PC-9 (cell line): ENCODE results near the gene PROM1. TPM values are rescaled to one million over a fixed set of nuclear protein-coding genes. Genes with fewer than 3 reads are reported as not detected.

Source experiments
- BruUV-seq: library from RNA; stranded (reverse); fragments of 400-500 nt; replicated peaks from 2 replicates; lab custom pipeline; 2021; lab: Mats Ljungman, UMichigan
- CTCF ChIA-PET: fragments of 300-600 bp; sonication (Branson Sonifier 250); formaldehyde crosslinking; loops from one replicate; lab custom pipeline; 2022; ENCODE audit warnings: antibody characterized with exemption; lab: Charles Lee
- POLR2A ChIA-PET: fragments of 300-600 bp; sonication (Branson Sonifier 250); formaldehyde crosslinking; loops from one replicate; lab custom pipeline; 2022; ENCODE audit warnings: antibody characterized with exemption; ENCODE audit not compliant: unreplicated experiment; lab: Charles Lee
- DNase-seq, 2 experiments: peaks; one replicate each; pipeline versions ENCODE4 v3.0.0 to v3.0.0-alpha.2; 2015 to 2022; ENCODE audit warnings: mixed read lengths in 1 of 2
- H2AFZ ChIP-seq: fragments of 200-600 bp; sonication (generic); 2 replicates; pipeline ENCODE4 v1.8.1; 2017; ENCODE audit warnings: antibody characterized with exemption
- H3F3A ChIP-seq: fragments of 200-600 bp; sonication (generic); 2 replicates; pipeline ENCODE4 v1.8.1; 2017; ENCODE audit warnings: antibody characterized with exemption, mild to moderate bottlenecking, low read depth; ENCODE audit not compliant: insufficient read depth
- H3K27ac ChIP-seq: fragments of 200-600 bp; sonication (generic); 2 replicates; pipeline ENCODE4 v1.6.1; 2016; ENCODE audit warnings: mixed run types
- H3K27me3 ChIP-seq: fragments of 200-600 bp; sonication (generic); 2 replicates; pipeline ENCODE4 v1.6.1; 2016; ENCODE audit warnings: low read depth, mixed run types; ENCODE audit not compliant: insufficient read depth
- H3K36me3 ChIP-seq: fragments of 200-600 bp; sonication (generic); 2 replicates; pipeline ENCODE4 v1.6.1; 2016; ENCODE audit warnings: low read depth, mixed run types
- H3K4me1 ChIP-seq: fragments of 200-600 bp; sonication (generic); replicated peaks from 2 replicates; pipeline ENCODE4 v1.6.1; 2016; ENCODE audit warnings: mixed run types; ENCODE audit not compliant: insufficient read depth
- H3K4me2 ChIP-seq: fragments of 200-600 bp; sonication (generic); 2 replicates; pipeline ENCODE4 v1.6.1; 2017; ENCODE audit warnings: mixed run types
- H3K4me3 ChIP-seq: fragments of 200-600 bp; sonication (generic); 2 replicates; pipeline ENCODE4 v1.6.1; 2016; ENCODE audit warnings: mixed run types
- H3K79me2 ChIP-seq: fragments of 200-600 bp; sonication (generic); 2 replicates; pipeline ENCODE4 v1.6.1; 2017; ENCODE audit warnings: low read depth, mixed run types
- H3K9me2 ChIP-seq: fragments of 200-600 bp; sonication (generic); 2 replicates; pipeline ENCODE4 v1.8.1; 2017; ENCODE audit warnings: mild to moderate bottlenecking; ENCODE audit not compliant: insufficient read depth
- H3K9me3 ChIP-seq: fragments of 200-600 bp; sonication (generic); 2 replicates; pipeline ENCODE4 v1.8.1; 2016; ENCODE audit warnings: low read depth; ENCODE audit not compliant: insufficient read depth
- H4K20me1 ChIP-seq: fragments of 200-600 bp; sonication (generic); 2 replicates; pipeline ENCODE4 v1.8.1; 2017; ENCODE audit not compliant: insufficient read depth
- EZH2 ChIP-seq: fragments of 200-600 bp; sonication (generic); IDR thresholded peaks from 2 replicates; pipeline ENCODE4 v1.8.0; 2017; ENCODE audit warnings: antibody characterized with exemption, low read depth
- intact Hi-C: fragments of 100-400 bp; cut with micrococcal nuclease; formaldehyde crosslinking; loops from one replicate; pipeline ENCODE4 v1.10.0; 2022; ENCODE audit not compliant: unreplicated experiment
- total RNA-seq: library from RNA; stranded (reverse); gene quantifications from 2 replicates; pipeline ENCODE4 v1.2.3, GENCODE V29; 2021
- TF ChIP-seq, protein P1 (sequence below): fragments of 200-600 bp; sonication (generic); conservative IDR thresholded peaks from 2 replicates; pipeline ENCODE4 v1.6.1; 2017; ENCODE audit warnings: mixed run types, antibody characterized with exemption, mild to moderate bottlenecking, moderate library complexity

The PROM1 gene
- total RNA-seq, 1 experiment from 2014 or later = not detected

DNA sequence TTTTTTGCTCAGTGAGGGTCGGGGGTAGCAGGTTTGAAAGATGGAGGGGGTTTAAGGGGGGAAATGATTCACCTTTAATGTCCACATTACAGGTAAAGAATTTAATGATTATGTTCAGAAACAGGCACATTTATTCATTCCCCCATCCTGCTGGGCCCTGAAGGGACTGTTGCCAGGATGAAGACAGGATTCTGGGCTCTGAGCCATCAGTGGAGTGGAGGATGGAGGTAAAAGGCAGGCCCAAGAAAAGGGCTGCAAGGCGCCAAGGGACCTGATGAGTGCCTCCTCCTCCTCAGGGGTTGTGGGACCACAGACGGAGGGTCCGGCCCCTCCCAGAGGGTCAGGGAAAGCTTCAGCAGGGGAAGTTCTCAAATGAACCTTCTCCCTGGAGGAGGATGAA, 40.4 kb upstream of the PROM1 start:
- no peaks in the 10 kb centered on the region for H3K27me3 ChIP-seq
- no TSS peak for BruUV-seq
- H3K4me1 ChIP-seq = no peaks in the 10 kb centered on the region
- TF ChIP-seq EZH2 = no peak
- TF ChIP-seq, protein P1, sequence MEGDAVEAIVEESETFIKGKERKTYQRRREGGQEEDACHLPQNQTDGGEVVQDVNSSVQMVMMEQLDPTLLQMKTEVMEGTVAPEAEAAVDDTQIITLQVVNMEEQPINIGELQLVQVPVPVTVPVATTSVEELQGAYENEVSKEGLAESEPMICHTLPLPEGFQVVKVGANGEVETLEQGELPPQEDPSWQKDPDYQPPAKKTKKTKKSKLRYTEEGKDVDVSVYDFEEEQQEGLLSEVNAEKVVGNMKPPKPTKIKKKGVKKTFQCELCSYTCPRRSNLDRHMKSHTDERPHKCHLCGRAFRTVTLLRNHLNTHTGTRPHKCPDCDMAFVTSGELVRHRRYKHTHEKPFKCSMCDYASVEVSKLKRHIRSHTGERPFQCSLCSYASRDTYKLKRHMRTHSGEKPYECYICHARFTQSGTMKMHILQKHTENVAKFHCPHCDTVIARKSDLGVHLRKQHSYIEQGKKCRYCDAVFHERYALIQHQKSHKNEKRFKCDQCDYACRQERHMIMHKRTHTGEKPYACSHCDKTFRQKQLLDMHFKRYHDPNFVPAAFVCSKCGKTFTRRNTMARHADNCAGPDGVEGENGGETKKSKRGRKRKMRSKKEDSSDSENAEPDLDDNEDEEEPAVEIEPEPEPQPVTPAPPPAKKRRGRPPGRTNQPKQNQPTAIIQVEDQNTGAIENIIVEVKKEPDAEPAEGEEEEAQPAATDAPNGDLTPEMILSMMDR = no peak
- no peaks in the 10 kb centered on the region for H3K9me2 ChIP-seq
- H3K9me3 ChIP-seq = no peaks in the 10 kb centered on the region
- no peaks in the 10 kb centered on the region for H3K79me2 ChIP-seq
- intact Hi-C loops = no loop called here
- H3K36me3 ChIP-seq = no peaks in the 10 kb centered on the region
- H4K20me1 ChIP-seq = no peaks in the 10 kb centered on the region
- H3F3A ChIP-seq = no peaks in the 10 kb centered on the region
- CTCF ChIA-PET = no interaction called here
- H3K27ac ChIP-seq = no peak overlapping the region
- no peak for DNase-seq
- no peak overlapping the region for H2AFZ ChIP-seq
- POLR2A ChIA-PET = no interaction called here
- H3K4me2 ChIP-seq = no peak overlapping the region
- H3K4me3 ChIP-seq = no peak overlapping the region

DNA sequence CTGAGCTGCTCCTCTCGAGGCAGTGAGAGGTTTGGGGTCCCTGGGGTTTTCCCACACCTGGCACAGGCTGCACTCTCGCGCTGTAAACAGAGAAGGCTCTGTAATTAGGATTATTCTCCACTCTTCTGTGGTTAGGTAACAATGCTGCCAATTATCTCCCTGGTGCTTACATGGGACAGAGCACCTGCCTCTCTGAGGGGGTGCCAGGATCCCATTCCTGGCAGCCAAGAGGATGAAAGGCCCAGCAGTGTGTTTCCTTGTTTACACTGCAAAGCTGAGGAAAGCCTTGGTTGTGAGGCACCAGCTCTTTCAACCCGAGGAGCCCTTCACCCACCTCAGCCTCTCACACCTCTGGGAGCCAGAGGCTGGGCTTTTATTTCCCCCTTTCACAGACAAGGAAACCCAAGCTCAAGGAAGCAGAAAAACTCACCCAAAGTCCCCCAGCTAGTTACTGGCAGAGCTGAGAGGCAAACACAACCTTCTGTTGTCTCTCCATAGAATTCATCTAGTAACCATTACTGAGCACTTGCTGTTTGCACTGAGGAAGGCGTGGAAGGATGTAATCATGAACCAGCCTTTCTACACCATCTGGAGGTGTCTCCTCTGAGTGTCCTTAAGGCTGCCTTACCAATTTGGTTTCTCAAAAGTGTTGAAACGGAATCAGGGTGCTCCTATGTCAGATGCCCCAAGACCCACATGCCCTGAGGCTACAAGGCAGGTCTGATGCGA, 39.7 kb upstream of the PROM1 start:
- H3F3A ChIP-seq = no peaks in the 10 kb centered on the region
- POLR2A ChIA-PET = no interaction called here
- intact Hi-C loops = no loop called here
- no peak overlapping the region for H3K4me3 ChIP-seq
- H3K9me3 ChIP-seq = no peaks in the 10 kb centered on the region
- DNase-seq = no peak
- BruUV-seq = no TSS peak
- H3K4me1 ChIP-seq = no peaks in the 10 kb centered on the region
- no peaks in the 10 kb centered on the region for H3K79me2 ChIP-seq
- TF ChIP-seq, protein P1 = no peak
- no peak for TF ChIP-seq EZH2
- no peaks in the 10 kb centered on the region for H3K27me3 ChIP-seq
- no peak overlapping the region for H3K27ac ChIP-seq
- H4K20me1 ChIP-seq = no peaks in the 10 kb centered on the region
- no peak overlapping the region for H2AFZ ChIP-seq
- CTCF ChIA-PET = no interaction called here
- H3K36me3 ChIP-seq = no peaks in the 10 kb centered on the region
- H3K4me2 ChIP-seq = no peak overlapping the region
- H3K9me2 ChIP-seq = no peaks in the 10 kb centered on the region

DNA sequence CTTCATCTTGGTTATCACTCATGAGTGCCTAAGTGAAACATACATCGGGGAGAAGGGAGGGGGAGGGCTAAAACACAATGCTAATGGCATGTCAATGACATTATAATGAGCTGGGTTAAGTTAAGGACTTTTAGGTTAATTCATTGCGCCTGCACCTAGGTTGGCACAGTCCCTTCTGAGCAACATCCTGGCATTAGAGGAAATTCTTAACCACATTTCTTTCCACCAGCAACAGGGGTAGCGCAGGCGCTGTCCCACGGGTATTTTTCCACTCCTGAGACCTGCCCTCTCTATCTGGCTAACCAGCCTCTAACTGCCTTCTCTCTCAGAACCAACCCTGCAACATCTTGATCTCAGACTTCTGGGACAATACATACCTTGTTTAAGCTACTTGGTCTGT, 39.0 kb upstream of the PROM1 start:
- POLR2A ChIA-PET = no interaction called here
- no TSS peak for BruUV-seq

More for the DNA sequence above, 39.0 kb upstream of the PROM1 start:
- no peaks in the 10 kb centered on the region for H3K79me2 ChIP-seq
- no peak overlapping the region for H3K27ac ChIP-seq
- DNase-seq = no peak
- H3K4me2 ChIP-seq = no peak overlapping the region
- H3K27me3 ChIP-seq = no peaks in the 10 kb centered on the region
- H3K4me3 ChIP-seq = no peak overlapping the region
- no peak for TF ChIP-seq EZH2
- TF ChIP-seq, protein P1 = no peak
- no peak overlapping the region for H2AFZ ChIP-seq
- H3K9me3 ChIP-seq = no peaks in the 10 kb centered on the region
- no peaks in the 10 kb centered on the region for H3K4me1 ChIP-seq
- no peaks in the 10 kb centered on the region for H3K9me2 ChIP-seq
- no peaks in the 10 kb centered on the region for H4K20me1 ChIP-seq
- no peaks in the 10 kb centered on the region for H3F3A ChIP-seq
- CTCF ChIA-PET = no interaction called here
- H3K36me3 ChIP-seq = no peaks in the 10 kb centered on the region
- intact Hi-C loops = no loop called here
